Lung (tissue), 12 donors: ENCODE measurements around the gene SPHK2. TPM values are rescaled to one million over a fixed set of nuclear protein-coding genes. Genes with fewer than 3 reads are reported as not detected.
A peak's percentile ranks its signal among the peaks of the same experiment; 100 is the strongest.
"Not testable (repeated sequence)": the region's sequence is repeated elsewhere in the genome, so short reads cannot be mapped to it uniquely, and the experiment has no call there.

ENCODE experiments used
- ATAC-seq: fragments of 200-7000 bp; cut with Tn5 transposase; one replicate; pipeline ENCODE4 v1.9.1; 2020; ENCODE audit warnings: moderate number of reproducible peaks; ENCODE audit not compliant: insufficient read depth, low FRiP score
- DNase-seq, 3 donors: peaks; one replicate each; pipeline ENCODE4 v3.0.0-alpha.2; 2013 to 2017
- H3K27ac ChIP-seq, 2 donors: one replicate each; pipeline ENCODE4 v1.5.1; 2013; ENCODE audit warnings: mild to moderate bottlenecking in 2 of 2, moderate library complexity in 2 of 2, control low read depth in 1 of 2, inconsistent platforms in 1 of 2, low read depth in 1 of 2, low read length in 1 of 2
- H3K27me3 ChIP-seq, 3 donors: one replicate each; pipeline ENCODE4 v1.5.1; 2013; ENCODE audit warnings: low read length in 2 of 3; ENCODE audit not compliant: control insufficient read depth in 3 of 3, insufficient read depth in 3 of 3
- H3K36me3 ChIP-seq, 4 donors: one replicate each; pipeline ENCODE4 v1.5.1; 2013; ENCODE audit warnings: low read length in 4 of 4, mild to moderate bottlenecking in 1 of 4, moderate library complexity in 1 of 4; ENCODE audit not compliant: control insufficient read depth in 4 of 4, insufficient read depth in 4 of 4
- H3K4me1 ChIP-seq, 5 donors: one replicate each; pipeline ENCODE4 v1.5.1; 2013; ENCODE audit warnings: low read length in 5 of 5, mild to moderate bottlenecking in 2 of 5, moderate library complexity in 1 of 5; ENCODE audit not compliant: control insufficient read depth in 5 of 5, insufficient read depth in 5 of 5
- H3K4me3 ChIP-seq: one replicate; pipeline ENCODE4 v1.5.1; 2013; ENCODE audit warnings: mild to moderate bottlenecking, control low read depth, moderate library complexity
- H3K9ac ChIP-seq, 2 donors: one replicate each; pipeline ENCODE4 v1.5.1; 2013; ENCODE audit warnings: low read length in 2 of 2, control low read depth in 1 of 2; ENCODE audit not compliant: insufficient read depth in 1 of 2
- H3K9me3 ChIP-seq, 4 donors: one replicate each; pipeline ENCODE4 v1.5.1; 2013; ENCODE audit warnings: low read length in 3 of 4, mild to moderate bottlenecking in 1 of 4, moderate library complexity in 1 of 4; ENCODE audit not compliant: control insufficient read depth in 4 of 4, insufficient read depth in 3 of 4
- CTCF ChIP-seq: IDR thresholded peaks from 2 replicates; pipeline ENCODE4 v1.5.1; 2012; ENCODE audit warnings: mild to moderate bottlenecking; ENCODE audit errors: control extremely low read depth, extremely low read depth
- WGBS, 2 donors: extraction: QIAGEN DNeasy Blood & Tissue Kit; methylation state at CpG; one replicate each; pipeline ENCODE4 v1.1.7; 2013; 5-methylcytosine and 5-hydroxymethylcytosine counted together
- polyA plus RNA-seq, 2 donors: library from polyadenylated mRNA; stranded (reverse); fragments of 200-250 nt; gene quantifications; one replicate each; pipeline ENCODE4 v1.2.1, GENCODE V29; 2013
- total RNA-seq, 2 donors: library from RNA; depleted of rRNA in 1 of 2; stranded (reverse); fragments of >200 nt in 1 of 2; gene quantifications; one replicate each; pipeline ENCODE4 v1.2.1, GENCODE V29; 2014 to 2021
- donor health status: control.
- donor health status: control.
- donor health status: Bipolar disorder and iron deficiency.
- donor health status: healthy.
- donor health status: DM: yes; HTN: yes; CAD: no.

The SPHK2 gene
- total and polyA plus RNA-seq, 4 donors, result 10.3 to 35.3 (median 19.0) TPM

DNA sequence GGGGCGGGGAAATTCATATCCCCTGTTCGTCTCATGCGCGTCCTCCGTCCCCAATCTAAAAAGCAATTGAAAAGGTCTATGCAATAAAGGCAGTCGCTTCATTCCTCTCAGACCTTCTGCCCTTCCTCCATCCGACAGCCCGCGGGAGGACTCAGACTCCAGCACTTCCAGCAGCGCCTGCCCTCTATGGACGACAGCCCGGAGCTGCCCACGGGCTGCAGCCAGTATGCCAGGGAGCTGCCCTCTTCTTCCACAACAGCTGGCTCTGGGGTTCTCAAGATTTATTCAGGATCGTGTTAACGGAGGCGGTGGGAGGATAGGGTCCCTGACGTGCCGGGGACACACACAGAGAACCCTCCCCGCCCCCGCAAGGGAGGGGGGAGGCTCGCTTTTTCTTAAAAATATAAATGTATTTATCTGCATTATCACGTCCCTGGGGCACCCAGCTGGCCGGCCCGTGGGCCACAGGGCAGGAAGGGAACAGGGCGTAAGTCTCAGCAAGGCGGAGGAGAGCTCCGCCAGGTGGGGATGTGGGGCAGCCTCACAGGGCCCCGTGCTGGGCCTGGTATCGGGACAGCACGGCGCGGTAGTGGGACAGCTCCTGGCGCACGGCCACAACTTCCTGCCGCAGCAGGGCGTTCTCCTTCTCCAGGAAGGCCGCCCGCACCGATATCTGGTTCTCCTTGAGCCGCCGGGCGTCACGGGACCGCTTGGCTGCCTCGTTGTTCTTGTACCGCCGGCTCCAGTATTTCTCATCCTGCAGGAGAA lies 11.2 kb downstream of the SPHK2 start:
- ATAC-seq, result no peak
- peak; percentile 62 to 81 (median 70) for DNase-seq
- H3K27ac ChIP-seq, result peak overlapping the region; percentile 51 to 79
- peaks cover 3 to 28% (median 14%) of the 10 kb centered on the region in 5 donors for H3K4me1 ChIP-seq
- H3K9ac ChIP-seq, result no peak overlapping the region
- H3K36me3 ChIP-seq, result peaks cover 0 to 15% (median 3%) of the 10 kb centered on the region in 4 donors
- H3K9me3 ChIP-seq, result no peaks in the 10 kb centered on the region
- no peak overlapping the region for H3K4me3 ChIP-seq
- no peaks in the 10 kb centered on the region for H3K27me3 ChIP-seq
- no peak for TF ChIP-seq CTCF
- WGBS, 2 donors, result 29 to 38% methylated on average over 44 to 47 of the region's 47 CpGs

- Histone ChIP-seq H3K27ac (peak overlapping the region; percentile 51 to 79), H3K27me3 (no peaks in the 10 kb centered on the region), H3K9ac (no peak overlapping the region), H3K36me3 (peaks cover 0 to 10% (median 3%) of the 10 kb centered on the region in 4 donors), H3K4me1 (peaks cover 3 to 35% (median 14%) of the 10 kb centered on the region in 5 donors), H3K4me3 (no peak overlapping the region), H3K9me3 (no peaks in the 10 kb centered on the region)
- DNase-seq (no peak), ATAC-seq (no peak)
- no peak for TF ChIP-seq CTCF
- WGBS, 2 donors, result 80 to 89% methylated on average over 3 of the region's 3 CpGs
Measured at GRCh38 chr19:48631225-48631624, 11.9 kb downstream of the SPHK2 start.

DNA sequence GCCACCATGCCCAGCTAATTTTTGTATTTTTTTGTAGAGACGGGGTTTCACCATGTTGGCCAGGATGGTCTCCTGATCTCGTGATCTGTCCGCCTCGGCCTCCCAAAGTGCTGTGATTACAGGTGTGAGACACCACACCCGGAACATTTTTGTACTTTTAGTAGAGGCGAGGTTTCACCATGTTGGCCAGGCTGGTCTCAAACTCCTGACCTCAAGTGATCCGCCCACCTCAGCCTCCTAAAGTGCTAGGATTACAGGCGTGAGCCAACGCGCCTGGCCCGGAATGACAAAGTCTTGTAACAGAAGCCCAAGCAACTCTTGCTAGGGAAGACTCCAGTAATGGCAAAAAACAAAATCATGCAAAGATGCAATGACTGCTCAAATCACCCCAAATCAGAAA lies 13.0 kb downstream of the SPHK2 start:
- not testable (repeated sequence) for H3K9ac ChIP-seq, H3K9me3 ChIP-seq, H3K27me3 ChIP-seq, DNase-seq, ATAC-seq, H3K4me3 ChIP-seq, H3K36me3 ChIP-seq
- Histone ChIP-seq H3K27ac (peak overlapping the region in 1 of 2 donors; percentile 46), H3K4me1 (peaks cover 3 to 41% (median 14%) of the 10 kb centered on the region in 5 donors)
- 90 to 91% methylated on average over 11 of the region's 11 CpGs for WGBS, 2 donors

- Histone ChIP-seq H3K9me3 (no peaks in the 10 kb centered on the region), H3K4me1 (peaks cover 3 to 41% (median 14%) of the 10 kb centered on the region in 5 donors), H3K4me3 (no peak overlapping the region), H3K9ac (no peak overlapping the region), H3K27me3 (no peaks in the 10 kb centered on the region), H3K36me3 (peaks cover 0 to 8% (median 3%) of the 10 kb centered on the region in 4 donors), H3K27ac (peak overlapping the region in 1 of 2 donors; percentile 46)
- TF ChIP-seq CTCF, result no peak
- DNase-seq (no peak), ATAC-seq (no peak)
Measured at GRCh38 chr19:48632692-48633147, 13.4 kb downstream of the SPHK2 start.
